RWPE2 (cell line): ENCODE measurements around the gene CDC14A.

Experiments
- ATAC-seq: fragments of 200-7000 bp; cut with Tn5 transposase; 3 replicates; pipeline ENCODE4 v1.9.1; 2021; ENCODE audit warnings: low read depth
- DNase-seq: peaks from one replicate; pipeline ENCODE4 v3.0.0-alpha.2; 2020; ENCODE audit warnings: low spot score
- H3K27ac ChIP-seq: fragments of 450-650 bp; 2 replicates; pipeline ENCODE4 v1.5.1; 2017; ENCODE audit warnings: mild to moderate bottlenecking; ENCODE audit not compliant: poor library complexity, severe bottlenecking
- H3K27me3 ChIP-seq: fragments of 250-450 bp; sonication (Bioruptor Pico); 2 replicates; pipeline ENCODE4 v1.5.1; 2021; ENCODE audit warnings: mild to moderate bottlenecking, moderate library complexity; ENCODE audit not compliant: insufficient read depth, poor library complexity, severe bottlenecking
- H3K36me3 ChIP-seq: fragments of 250-450 bp; sonication (Bioruptor Pico); 2 replicates; pipeline ENCODE4 v1.5.1; 2020; ENCODE audit warnings: low read depth, mild to moderate bottlenecking, moderate library complexity
- H3K4me1 ChIP-seq: fragments of 250-450 bp; sonication (Bioruptor Pico); 2 replicates; pipeline ENCODE4 v1.5.1; 2021; ENCODE audit warnings: mild to moderate bottlenecking, moderate library complexity; ENCODE audit not compliant: insufficient read depth, poor library complexity, severe bottlenecking
- H3K4me3 ChIP-seq: fragments of 250-450 bp; sonication (Bioruptor Pico); 2 replicates; pipeline ENCODE4 v1.5.1; 2021; ENCODE audit warnings: mild to moderate bottlenecking, moderate library complexity; ENCODE audit not compliant: severe bottlenecking
- H3K9me3 ChIP-seq: fragments of 250-450 bp; sonication (Bioruptor Pico); 2 replicates; pipeline ENCODE4 v1.5.1; 2021; ENCODE audit warnings: mild to moderate bottlenecking, moderate library complexity; ENCODE audit not compliant: severe bottlenecking
- TF ChIP-seq, protein P1 (sequence below): fragments of 450-650 bp; IDR thresholded peaks from one replicate; pipeline ENCODE4 v1.5.1; 2017; ENCODE audit warnings: mild to moderate bottlenecking, moderate library complexity; ENCODE audit not compliant: poor library complexity, severe bottlenecking

Gene CDC14A, protein sequence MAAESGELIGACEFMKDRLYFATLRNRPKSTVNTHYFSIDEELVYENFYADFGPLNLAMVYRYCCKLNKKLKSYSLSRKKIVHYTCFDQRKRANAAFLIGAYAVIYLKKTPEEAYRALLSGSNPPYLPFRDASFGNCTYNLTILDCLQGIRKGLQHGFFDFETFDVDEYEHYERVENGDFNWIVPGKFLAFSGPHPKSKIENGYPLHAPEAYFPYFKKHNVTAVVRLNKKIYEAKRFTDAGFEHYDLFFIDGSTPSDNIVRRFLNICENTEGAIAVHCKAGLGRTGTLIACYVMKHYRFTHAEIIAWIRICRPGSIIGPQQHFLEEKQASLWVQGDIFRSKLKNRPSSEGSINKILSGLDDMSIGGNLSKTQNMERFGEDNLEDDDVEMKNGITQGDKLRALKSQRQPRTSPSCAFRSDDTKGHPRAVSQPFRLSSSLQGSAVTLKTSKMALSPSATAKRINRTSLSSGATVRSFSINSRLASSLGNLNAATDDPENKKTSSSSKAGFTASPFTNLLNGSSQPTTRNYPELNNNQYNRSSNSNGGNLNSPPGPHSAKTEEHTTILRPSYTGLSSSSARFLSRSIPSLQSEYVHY

DNA sequence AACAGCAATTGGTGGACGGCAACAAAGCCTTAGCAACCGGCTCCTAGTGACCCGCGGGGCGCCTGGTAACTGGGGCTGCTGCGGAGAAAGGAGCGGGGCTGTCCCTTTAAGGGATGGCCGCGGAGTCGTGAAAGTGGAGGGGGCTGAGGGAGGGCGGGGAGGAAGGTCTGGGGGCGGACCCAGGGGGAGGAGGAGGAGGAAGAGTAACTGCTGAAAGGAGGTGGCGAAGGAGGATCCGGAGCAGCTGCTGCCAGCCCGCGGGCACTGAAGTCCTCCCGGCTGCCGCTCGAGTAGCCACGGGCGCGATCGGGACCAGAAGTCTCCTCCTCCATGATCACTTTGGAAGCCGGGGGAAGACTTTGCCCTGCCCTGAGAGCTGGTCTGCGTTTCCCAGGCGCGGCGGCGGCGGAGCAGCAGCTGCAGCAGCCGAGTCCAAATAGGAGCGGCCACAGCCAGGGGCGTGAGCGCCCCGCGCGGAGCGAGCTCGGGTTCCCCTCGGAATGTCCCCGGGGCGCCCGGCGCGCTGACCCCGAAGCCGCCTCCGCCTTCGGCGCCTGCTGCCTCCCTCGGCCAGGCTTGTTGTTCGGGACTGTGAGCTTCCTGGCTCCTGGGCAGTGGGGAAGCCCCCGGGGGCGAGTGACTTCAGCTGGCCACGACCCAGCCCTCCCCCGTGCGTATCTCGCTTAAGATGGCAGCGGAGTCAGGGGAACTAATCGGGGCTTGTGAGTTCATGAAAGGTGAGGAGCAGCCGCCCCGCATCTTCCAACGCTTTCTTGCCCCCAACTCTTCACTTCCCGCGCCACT lies at the start of gene CDC14A:
Gene CDC14A (plus strand): TSS at position 240 of the 804 bp plus-strand sequence. CDS start 449 bp downstream, at position 689.
- H3K27ac ChIP-seq, result peak within 1 kb of the TSS; percentile 63
- ATAC-seq (peak; percentile 75), DNase-seq (peak; percentile 95)
- no peaks in the 10 kb centered on the region for H3K27me3 ChIP-seq
- TF ChIP-seq, protein P1, sequence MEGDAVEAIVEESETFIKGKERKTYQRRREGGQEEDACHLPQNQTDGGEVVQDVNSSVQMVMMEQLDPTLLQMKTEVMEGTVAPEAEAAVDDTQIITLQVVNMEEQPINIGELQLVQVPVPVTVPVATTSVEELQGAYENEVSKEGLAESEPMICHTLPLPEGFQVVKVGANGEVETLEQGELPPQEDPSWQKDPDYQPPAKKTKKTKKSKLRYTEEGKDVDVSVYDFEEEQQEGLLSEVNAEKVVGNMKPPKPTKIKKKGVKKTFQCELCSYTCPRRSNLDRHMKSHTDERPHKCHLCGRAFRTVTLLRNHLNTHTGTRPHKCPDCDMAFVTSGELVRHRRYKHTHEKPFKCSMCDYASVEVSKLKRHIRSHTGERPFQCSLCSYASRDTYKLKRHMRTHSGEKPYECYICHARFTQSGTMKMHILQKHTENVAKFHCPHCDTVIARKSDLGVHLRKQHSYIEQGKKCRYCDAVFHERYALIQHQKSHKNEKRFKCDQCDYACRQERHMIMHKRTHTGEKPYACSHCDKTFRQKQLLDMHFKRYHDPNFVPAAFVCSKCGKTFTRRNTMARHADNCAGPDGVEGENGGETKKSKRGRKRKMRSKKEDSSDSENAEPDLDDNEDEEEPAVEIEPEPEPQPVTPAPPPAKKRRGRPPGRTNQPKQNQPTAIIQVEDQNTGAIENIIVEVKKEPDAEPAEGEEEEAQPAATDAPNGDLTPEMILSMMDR, result no peak
- peaks cover 19% of the 10 kb centered on the region for H3K4me1 ChIP-seq
- H3K9me3 ChIP-seq, result no peaks in the 10 kb centered on the region
- H3K36me3 ChIP-seq, result no peaks in the 10 kb centered on the region
- H3K4me3 ChIP-seq, result peak within 1 kb of the TSS; percentile 60

DNA sequence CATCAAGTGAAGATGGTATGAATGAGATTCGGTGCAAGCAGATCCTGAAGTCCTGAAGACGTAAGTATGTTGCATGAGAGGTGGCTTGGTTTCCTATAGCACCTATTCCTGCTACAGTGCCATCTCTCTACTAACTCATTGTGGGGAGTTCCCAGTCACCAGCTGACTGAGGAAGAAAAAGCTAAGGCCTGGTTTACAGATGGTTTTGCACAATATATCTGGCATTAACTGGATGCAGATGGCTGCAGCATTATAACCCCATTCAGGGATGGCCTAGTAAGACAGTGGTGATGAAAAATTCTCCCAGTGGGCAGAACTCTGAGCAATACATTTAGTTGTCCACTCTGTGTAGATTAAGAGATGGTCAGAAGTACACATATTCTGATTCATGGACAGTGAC lies 49.6 kb upstream of the CDC14A start:
- no peak for DNase-seq
- Histone ChIP-seq H3K27ac (no peak overlapping the region), H3K9me3 (no peaks in the 10 kb centered on the region), H3K4me1 (no peaks in the 10 kb centered on the region), H3K27me3 (no peaks in the 10 kb centered on the region), H3K36me3 (no peaks in the 10 kb centered on the region), H3K4me3 (no peak overlapping the region)
- ATAC-seq, result no peak
- TF ChIP-seq, protein P1, result no peak

DNA sequence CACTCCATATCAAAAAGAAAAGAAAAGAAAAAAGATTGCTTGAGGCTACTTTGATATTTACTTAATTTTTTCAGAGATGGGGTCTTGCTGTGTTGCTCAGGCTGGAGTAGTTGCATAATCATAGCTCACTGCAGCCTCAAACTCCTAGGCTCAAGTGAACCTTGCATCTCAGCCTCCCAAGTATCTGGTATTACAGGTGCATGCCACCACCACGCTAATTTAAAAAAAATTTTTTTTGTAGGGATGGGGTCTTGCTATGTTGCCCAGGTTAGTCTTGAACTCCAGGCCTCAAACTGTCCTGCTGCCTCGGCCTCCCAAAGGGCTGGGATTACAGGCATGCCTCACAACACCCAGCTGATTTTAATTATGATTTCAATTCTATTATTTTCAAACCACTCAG lies 48.1 kb upstream of the CDC14A start:
- H3K4me1 ChIP-seq, result peaks cover 5% of the 10 kb centered on the region
- H3K27me3 ChIP-seq, result no peaks in the 10 kb centered on the region
- no peaks in the 10 kb centered on the region for H3K36me3 ChIP-seq
- H3K4me3 ChIP-seq, result no peak overlapping the region
- H3K9me3 ChIP-seq, result no peaks in the 10 kb centered on the region
- no peak overlapping the region for H3K27ac ChIP-seq
- DNase-seq (no peak), ATAC-seq (no peak)
- TF ChIP-seq, protein P1, result no peak

DNA sequence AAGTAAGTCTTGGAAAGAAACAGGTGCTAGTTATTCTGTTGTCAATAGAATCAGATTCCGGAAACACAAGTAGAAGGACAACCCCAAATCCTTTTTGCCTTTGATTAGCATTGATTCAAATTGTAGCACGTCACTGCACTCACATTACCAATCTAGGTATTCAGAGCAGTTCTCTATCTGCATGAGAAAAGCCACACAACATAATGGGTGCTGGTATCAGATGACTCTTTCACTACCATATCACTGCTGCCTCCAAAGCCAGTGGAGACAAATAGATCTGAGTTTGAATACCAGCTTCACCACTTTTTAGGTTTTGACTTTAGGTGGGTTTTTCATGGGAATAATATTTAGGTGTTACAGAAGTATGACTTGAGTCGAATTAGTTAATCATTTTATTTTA lies 47.4 kb upstream of the CDC14A start:
- Histone ChIP-seq H3K27ac (no peak overlapping the region), H3K27me3 (no peaks in the 10 kb centered on the region), H3K4me3 (no peak overlapping the region), H3K4me1 (peaks cover 5% of the 10 kb centered on the region), H3K9me3 (no peaks in the 10 kb centered on the region), H3K36me3 (no peaks in the 10 kb centered on the region)
- TF ChIP-seq, protein P1, result no peak
- ATAC-seq, result no peak
- no peak for DNase-seq
